ENCODE results near the gene SPEF2. TPM values are rescaled to one million over a fixed set of nuclear protein-coding genes. Genes with fewer than 3 reads are reported as not detected.

Gene SPEF2
- total RNA-seq, 4 donors from 2014 or later = 0.49 to 2.8 (median 1.8) TPM

GRCh38 chr5:35794684-35795375 lies 177.2 kb downstream of the SPEF2 start:
- intact Hi-C loops (cut with DNase I; ENCODE audit: low total_unique reads) = no loop called here
- DNase-seq (ENCODE audit: low spot score in 2 of 2) = no peak
- no peak overlapping the region for H3K4me3 ChIP-seq (ENCODE audit: low read depth, poor library complexity, severe bottlenecking)
- WGBS, 2 donors = 87 to 91% methylated on average over 8 of the region's 8 CpGs
- no peak for TF ChIP-seq POLR2A (IDR thresholded peaks at IDR 0.05)
- TF ChIP-seq CTCF (IDR thresholded peaks at IDR 0.05) = no peak

- H3K4me3 ChIP-seq (ENCODE audit: low read depth, poor library complexity, severe bottlenecking) = no peak overlapping the region
- TF ChIP-seq POLR2A (IDR thresholded peaks at IDR 0.05) (no peak), CTCF (IDR thresholded peaks at IDR 0.05) (no peak)
- intact Hi-C loops (cut with DNase I; ENCODE audit: low total_unique reads) = no loop called here
- no peak for DNase-seq (ENCODE audit: low spot score in 2 of 2)
Observed at GRCh38 chr5:35799181-35799580, 181.5 kb downstream of the SPEF2 start.

GRCh38 chr5:35799753-35800152 lies 182.1 kb downstream of the SPEF2 start:
- no peak for DNase-seq (ENCODE audit: low spot score in 2 of 2)
- WGBS, 2 donors = 68 to 81% methylated on average over 1 of the region's 1 CpG
- H3K4me3 ChIP-seq (ENCODE audit: low read depth, poor library complexity, severe bottlenecking) = no peak overlapping the region
- intact Hi-C loops (cut with DNase I; ENCODE audit: low total_unique reads) = no loop called here
- TF ChIP-seq CTCF (IDR thresholded peaks at IDR 0.05) (no peak), POLR2A (IDR thresholded peaks at IDR 0.05) (no peak)

GRCh38 chr5:35803191-35803651 lies 185.6 kb downstream of the SPEF2 start:
- intact Hi-C loops (cut with DNase I; ENCODE audit: low total_unique reads) = no loop called here
- no peak overlapping the region for H3K4me3 ChIP-seq (ENCODE audit: low read depth, poor library complexity, severe bottlenecking)
- no peak for TF ChIP-seq CTCF (IDR thresholded peaks at IDR 0.05)
- no peak for TF ChIP-seq POLR2A (IDR thresholded peaks at IDR 0.05)
- 30 to 37% methylated on average over 4 of the region's 4 CpGs for WGBS, 2 donors
- no peak for DNase-seq (ENCODE audit: low spot score in 2 of 2)

GRCh38 chr5:35804201-35804653 lies 186.6 kb downstream of the SPEF2 start:
- intact Hi-C loops (cut with DNase I; ENCODE audit: low total_unique reads) = no loop called here
- 36 to 51% methylated on average over 1 of the region's 1 CpG for WGBS, 2 donors
- DNase-seq (ENCODE audit: low spot score in 2 of 2) = no peak
- no peak overlapping the region for H3K4me3 ChIP-seq (ENCODE audit: low read depth, poor library complexity, severe bottlenecking)
- TF ChIP-seq POLR2A (IDR thresholded peaks at IDR 0.05) (no peak), CTCF (IDR thresholded peaks at IDR 0.05) (no peak)

GRCh38 chr5:35804841-35805240 lies 187.2 kb downstream of the SPEF2 start:
- H3K4me3 ChIP-seq (ENCODE audit: low read depth, poor library complexity, severe bottlenecking) = no peak overlapping the region
- DNase-seq (ENCODE audit: low spot score in 2 of 2) = no peak
- TF ChIP-seq POLR2A (IDR thresholded peaks at IDR 0.05) = no peak
- no peak for TF ChIP-seq CTCF (IDR thresholded peaks at IDR 0.05)
- intact Hi-C loops (cut with DNase I; ENCODE audit: low total_unique reads) = no loop called here
